Left renal cortex interstitium (tissue), 4 donors: ENCODE results near the gene OSBPL6. TPM values are rescaled to one million over a fixed set of nuclear protein-coding genes. Genes with fewer than 3 reads are reported as not detected.
"Not testable (repeated sequence)": the region's sequence is repeated elsewhere in the genome, so short reads cannot be mapped to it uniquely, and the experiment has no call there.

Experiments
- DNase-seq, 4 donors: peaks; one replicate each; pipeline ENCODE4 v3.0.0-alpha.2; 2013; ENCODE audit warnings: low read depth in 4 of 4, low spot score in 2 of 4, missing footprints in 1 of 4
- polyA plus RNA-seq, 4 donors: library from polyadenylated mRNA; unstranded; fragments of 120-200 nt; gene quantifications; one replicate each; pipeline ENCODE4 v1.2.1, GENCODE V29; 2013; ENCODE audit not compliant: insufficient read length in 4 of 4

OSBPL6 gene
- polyA plus RNA-seq, 4 donors = 5.5 to 6.8 (median 6.3) TPM

DNA sequence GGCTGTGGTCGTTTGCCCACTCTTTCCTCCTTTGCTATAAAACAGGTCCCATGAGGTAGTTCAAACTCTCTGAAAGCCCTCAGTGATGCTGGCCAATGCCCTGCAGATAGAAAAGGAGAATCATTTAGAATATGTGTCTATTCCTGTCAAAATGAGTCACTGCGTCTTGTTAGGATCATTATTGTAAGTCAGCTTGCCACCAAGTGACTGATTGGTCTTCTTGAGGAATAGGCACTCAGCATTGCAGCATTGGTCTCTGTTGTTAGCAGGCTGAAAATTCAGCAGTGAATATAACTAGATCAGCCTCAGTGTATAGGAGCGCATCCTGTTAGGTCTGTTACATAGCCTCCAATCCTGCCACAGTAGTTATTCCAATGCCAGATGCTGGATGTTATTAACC is 227.8 kb downstream of the OSBPL6 start:
- DNase-seq = no peak

- not testable (repeated sequence) for DNase-seq
These were observed 229.4 kb downstream of the OSBPL6 start for GRCh38 chr2:178423746-178424145.

GRCh38 chr2:178425255-178425827 is 231.0 kb downstream of the OSBPL6 start:
- no peak for DNase-seq

GRCh38 chr2:178426388-178426787 is 232.1 kb downstream of the OSBPL6 start:
- DNase-seq = no peak

GRCh38 chr2:178427458-178427857 is 233.1 kb downstream of the OSBPL6 start:
- DNase-seq = no peak

GRCh38 chr2:178428396-178428806 is 234.1 kb downstream of the OSBPL6 start:
- DNase-seq = no peak

GRCh38 chr2:178429336-178429735 is 235.0 kb downstream of the OSBPL6 start:
- DNase-seq = no peak

DNA sequence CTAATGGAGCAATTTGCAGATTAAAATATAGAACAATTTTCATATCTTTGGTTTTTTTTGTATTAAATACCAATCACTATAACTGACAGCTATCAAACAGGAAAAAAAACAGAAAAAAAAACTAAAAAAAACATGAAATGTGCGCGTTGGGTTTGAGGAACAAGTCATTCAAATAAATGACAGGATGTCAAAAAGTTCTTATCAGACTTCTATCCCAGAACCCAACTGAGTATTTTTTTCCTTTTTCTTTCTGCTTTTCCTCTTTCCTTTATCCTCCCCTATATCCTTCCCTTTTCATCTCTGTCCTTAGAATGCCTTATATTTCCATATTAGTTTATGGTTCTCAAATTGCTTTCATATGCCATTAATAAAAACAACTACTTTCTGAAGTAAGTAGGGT is 242.3 kb downstream of the OSBPL6 start:
- DNase-seq = no peak

GRCh38 chr2:178441426-178441825 is 247.1 kb downstream of the OSBPL6 start:
- DNase-seq = no peak

DNA sequence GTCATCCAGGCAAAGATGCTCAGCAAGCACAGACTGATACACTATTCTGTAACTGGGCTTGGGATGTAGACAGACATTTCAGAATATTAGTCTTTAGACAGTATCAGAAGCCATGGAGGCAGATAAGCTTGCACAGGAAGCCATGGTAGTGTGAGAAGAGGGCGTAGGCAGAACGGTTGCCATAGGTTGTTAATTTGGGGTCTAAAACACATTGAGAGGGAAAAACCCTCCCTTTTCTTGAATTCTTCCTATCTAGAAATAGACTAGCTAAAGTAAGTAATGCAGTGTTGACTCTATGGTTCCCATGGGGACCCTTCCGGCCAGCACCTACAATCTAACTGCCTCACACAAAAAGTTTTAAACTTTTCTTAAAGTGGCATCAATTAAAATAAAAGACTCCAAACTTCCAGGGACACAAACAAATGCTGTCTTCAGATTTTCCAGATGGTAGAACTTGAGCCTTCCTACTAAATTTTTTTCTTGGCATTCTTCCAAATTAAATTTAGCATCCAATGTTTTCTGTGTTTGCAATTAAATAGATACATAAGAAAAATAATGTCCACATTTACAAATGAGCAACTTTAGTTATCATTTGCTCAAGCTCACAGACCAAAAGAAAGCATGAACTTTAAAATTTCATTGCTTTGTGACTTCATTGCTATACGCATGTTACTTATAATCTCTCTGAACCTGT is 254.8 kb downstream of the OSBPL6 start:
- no peak for DNase-seq

- no peak for DNase-seq
These were observed 255.6 kb downstream of the OSBPL6 start for GRCh38 chr2:178449700-178450523.

- no peak for DNase-seq
These were observed 256.1 kb downstream of the OSBPL6 start for GRCh38 chr2:178450524-178450773.

- DNase-seq = peak; percentile 91 to 95 (median 94)
These were observed 256.6 kb downstream of the OSBPL6 start, which contains the start of the genes PJVK and PRKRA for GRCh38 chr2:178450774-178451525. PJVK (plus strand) TSS chr2:178451378; CDS start chr2:178453410, 2,032 bp downstream. PRKRA (minus strand) TSS chr2:178451175; CDS start chr2:178451030, 145 bp downstream.

DNA sequence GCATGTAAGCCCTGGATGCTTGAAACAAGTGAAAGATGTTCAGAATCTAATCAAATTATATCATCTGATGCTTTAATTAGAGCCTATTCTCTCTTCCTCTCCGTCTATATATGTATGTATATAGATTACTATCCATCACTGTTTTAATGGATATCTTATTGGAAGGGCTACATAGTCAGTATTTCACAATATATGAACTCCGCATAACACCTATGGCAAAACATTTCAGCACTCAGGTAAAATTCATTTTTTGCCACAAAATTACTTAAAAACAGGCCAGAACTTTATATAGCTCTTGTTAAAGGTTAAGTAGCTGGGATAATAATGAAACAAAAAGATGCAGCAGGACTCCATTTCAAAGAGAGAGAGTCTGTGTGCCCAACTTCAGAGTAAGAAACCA is 258.0 kb downstream of the OSBPL6 start:
- DNase-seq = no peak

Other genes with a start within 250 kb of the OSBPL6 start
- gene PDE11A, start 121.7 kb upstream of the OSBPL6 start, polyA plus RNA-seq = 1 to 10 TPM; 4.6 to 8.1 (median 7.4) TPM
- gene RBM45, start 82.1 kb upstream of the OSBPL6 start, polyA plus RNA-seq = 10 to 100 TPM; 17.3 to 27.7 (median 23.3) TPM